ENCODE measurements around the gene APLN.

GRCh38 chrX:129649268-129650182 is 5.2 kb downstream of the APLN start:
- TF ChIP-seq GATA3 (IDR thresholded peaks at IDR 0.05; ENCODE audit: low read depth, low read length) (no peak), GATA2 (IDR thresholded peaks at IDR 0.05; ENCODE audit: low read depth, low read length) (no peak)

All from SH-SY5Y (cell line).